Activated CD4-positive, alpha-beta T cell treated with anti-CD3 and anti-CD28 coated beads for 1 hour (primary cell): ENCODE results near the gene FBXW5.
A peak's percentile ranks its signal among the peaks of the same experiment; 100 is the strongest.

Source experiments
- DNase-seq: peaks from one replicate; pipeline ENCODE4 v3.0.0-alpha.2; 2020

The FBXW5 gene

DNA sequence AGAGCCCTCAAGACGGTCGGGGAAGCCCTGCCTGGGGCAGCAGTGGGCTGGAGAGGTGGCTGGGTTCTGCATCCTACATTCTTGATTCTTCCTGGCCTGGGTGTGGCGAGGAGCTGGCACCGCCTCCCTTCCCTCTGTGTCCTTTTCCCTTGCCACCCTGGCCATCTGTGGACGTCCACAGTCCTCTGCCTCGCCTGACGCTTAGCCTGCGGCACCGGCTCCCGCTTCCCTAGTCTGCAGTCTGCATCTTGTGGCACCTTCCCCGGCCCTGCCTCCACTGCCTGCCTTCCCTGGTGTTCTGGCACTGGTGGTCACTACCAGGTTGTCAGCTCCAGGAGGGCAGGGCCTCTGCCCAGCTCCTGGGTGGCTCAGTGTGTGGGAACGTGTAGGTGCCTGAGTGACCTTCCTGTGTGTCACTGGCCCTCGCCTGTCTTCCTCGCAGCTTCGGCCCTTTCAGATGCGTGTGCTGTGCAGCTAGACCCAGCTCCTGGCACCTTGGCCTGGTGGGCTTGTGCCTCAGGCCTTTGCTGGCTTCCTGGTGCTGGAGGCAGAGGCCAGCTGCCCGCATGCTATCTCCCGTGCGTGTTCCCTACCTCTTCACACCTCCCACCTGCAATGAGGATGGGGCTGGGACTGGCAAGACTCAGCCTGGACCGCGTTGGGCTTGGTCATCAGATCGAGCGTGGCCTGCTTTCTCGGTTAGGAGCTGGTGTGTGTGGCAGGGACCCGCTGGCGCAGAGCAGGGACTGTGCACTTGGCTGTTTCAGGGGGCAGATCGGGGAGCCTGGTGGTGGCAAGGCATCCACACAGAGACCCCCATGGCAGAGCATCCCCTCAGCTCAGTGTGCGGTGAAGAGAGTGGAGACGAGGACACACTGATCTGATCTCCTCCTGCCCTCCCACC lies 37.3 kb downstream of the FBXW5 start:
- no peak for DNase-seq

DNA sequence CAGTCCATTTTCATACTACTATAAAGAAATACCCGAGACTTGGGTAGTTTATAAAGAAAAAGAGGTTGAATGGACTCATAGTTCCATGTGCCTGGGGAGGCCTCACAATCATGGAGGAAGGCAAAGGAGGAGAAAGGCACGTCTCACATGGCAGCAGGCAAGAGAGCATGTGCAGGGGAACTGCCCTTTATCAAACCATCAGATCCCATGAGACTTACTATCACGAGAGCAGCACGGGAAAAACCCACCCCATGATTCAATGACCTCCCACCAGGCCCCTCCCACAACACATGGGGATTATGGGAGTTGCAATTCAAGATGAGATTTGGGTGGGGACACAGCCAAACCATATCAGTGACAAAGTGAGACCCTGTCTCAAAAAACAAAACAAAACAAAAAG lies 38.3 kb downstream of the FBXW5 start:
- no peak for DNase-seq

DNA sequence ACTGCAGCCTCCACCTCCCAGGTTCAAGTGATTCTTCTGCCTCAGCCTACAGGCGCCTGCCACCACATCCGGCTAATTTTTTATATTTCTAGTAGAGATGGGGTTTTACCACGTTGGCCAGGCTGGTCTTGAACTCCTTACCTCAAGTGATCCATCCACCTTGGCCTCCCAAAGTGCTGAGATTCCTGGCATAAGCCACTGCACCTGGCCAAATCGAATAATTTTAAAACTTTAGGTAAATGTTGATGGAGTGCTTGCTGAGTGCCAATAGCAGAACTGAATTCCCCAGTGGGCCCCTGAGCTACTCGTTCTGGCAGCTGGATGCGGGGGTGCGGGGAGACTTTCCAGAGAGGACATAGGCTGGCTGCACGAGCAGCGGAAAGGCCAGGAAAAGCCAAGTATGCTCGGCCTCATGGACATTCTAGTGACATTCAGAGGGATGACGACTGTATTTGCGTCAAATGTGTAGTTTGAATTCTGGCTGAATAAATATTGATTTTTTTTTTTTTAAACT lies 41.4 kb downstream of the FBXW5 start:
- no peak for DNase-seq

DNA sequence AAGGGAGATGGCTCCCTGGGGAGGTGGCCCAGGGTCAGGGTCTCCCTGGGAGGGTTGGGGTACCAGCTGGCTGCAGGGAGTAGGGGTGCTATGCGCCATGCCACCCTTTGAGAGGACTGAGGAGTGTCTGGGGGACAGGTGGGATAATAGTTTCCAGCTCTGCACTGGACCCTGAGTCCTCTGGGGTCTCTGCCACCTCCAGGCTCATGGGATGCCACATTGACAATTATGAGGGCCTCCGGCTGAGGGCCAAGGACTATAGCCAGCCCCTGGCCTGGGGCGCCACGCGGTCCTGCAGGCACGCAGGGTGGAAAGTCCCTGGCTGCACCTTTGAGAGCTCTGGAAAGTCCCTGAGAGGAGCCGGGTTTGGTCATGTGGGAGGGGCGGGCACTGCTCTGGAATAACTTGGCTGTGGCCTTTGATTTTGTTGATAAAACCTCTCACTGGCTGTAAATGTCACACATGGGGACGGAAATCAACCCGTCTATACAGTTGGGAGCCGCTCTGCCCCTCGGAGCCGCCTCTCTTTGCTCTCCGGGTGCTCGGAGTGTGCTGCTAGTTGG lies 42.2 kb downstream of the FBXW5 start:
- DNase-seq, result peak; percentile 80

DNA sequence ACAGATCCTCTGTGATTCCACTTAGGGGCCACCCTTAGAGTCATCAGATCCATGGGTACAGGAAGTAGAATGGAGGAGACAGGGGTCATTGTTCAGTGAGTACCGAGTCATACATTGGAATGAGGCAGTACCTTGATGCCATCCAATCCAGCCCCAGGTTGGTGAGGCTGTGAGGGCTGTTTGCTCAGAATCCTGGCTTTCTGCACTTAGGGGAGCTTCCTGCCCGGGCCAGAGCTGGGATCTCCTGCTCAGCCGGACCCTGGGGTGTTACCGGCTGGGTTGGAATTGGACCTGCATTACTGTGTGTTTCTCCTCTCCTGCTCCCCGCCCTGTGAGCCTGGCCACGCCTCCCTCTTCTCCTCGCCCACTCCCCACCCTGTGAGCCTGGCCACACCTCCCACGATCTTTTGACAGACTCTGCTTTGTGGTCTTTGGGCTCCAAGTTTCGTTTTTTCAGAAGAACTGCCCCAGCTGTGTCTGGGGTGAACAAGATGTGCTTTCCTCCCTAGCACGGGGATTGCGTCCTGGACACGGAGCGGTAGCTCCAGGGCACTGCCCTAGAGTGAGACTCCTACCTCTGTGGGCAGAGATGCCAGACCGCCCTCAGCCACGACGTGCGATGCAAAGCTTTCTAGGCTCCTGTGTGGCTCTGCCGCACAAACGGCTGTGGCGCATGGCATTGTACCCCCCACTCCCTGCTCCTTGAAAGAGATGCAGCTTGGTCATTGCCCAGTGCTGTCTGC lies 42.9 kb downstream of the FBXW5 start:
- DNase-seq, result peak; percentile 72

DNA sequence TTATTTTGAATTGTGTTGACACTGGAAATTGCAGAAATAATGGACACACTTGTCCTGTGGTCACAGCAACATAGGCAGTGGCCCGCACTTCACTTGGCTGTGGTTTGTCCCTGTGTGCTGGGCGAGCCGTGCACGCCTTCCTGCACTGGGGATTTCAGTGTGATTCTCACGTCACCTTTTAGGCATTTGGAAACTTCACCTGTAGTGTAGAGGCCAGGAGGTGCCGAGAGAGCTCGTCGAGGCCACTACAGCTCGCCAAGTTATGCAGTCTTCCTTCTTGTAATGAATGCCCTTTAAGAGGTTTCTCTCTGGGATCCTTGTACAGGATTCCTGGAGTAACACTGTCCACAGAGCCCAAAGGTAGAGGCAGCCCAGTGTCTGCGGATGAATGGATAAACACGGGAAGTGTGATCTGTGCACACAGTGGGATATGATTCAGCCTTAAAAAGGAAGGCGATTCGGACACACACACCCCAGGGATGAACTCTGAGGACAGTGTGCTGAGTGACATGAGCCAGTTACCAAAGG lies 43.5 kb downstream of the FBXW5 start:
- DNase-seq, result no peak

DNA sequence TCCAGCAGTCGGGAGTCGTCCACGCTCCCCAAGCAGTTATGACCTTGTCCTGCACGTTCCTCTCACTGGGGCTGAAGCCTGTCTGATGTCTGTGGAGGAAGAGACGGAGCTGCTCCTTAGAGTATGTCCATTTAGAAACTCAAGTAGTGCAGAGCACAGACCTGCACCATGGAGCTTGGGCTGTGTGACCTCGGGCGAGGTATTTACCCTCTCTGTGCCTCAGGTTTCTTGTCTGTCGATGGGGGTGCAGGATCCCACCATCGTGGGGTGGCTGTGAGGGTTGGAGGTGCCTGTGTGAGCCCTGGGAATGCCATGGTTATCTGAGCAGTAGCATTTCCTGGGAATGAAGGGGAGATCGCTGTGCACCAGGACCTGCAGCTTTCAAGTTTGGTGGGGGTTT lies 44.0 kb downstream of the FBXW5 start:
- DNase-seq, result no peak

DNA sequence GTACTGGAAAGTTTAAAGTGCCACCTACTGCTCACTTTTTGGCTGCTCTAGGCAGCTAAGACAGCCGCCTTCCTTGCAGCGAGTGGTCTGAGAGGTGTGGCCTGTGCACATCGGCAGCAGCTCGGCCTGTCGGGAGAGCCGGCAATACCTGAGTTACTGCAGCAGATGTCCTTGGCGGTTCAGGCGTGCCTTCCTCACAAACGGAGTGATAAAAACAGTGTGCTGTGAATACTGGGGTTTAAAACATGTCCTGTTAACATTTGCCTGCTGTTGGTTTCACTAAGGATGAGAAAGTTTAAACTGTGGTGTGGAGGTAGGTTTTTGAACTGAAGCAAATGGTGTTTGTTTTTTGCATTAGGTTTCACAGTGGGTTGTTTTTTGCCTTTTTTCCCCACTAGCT lies 45.3 kb downstream of the FBXW5 start:
- DNase-seq, result no peak

DNA sequence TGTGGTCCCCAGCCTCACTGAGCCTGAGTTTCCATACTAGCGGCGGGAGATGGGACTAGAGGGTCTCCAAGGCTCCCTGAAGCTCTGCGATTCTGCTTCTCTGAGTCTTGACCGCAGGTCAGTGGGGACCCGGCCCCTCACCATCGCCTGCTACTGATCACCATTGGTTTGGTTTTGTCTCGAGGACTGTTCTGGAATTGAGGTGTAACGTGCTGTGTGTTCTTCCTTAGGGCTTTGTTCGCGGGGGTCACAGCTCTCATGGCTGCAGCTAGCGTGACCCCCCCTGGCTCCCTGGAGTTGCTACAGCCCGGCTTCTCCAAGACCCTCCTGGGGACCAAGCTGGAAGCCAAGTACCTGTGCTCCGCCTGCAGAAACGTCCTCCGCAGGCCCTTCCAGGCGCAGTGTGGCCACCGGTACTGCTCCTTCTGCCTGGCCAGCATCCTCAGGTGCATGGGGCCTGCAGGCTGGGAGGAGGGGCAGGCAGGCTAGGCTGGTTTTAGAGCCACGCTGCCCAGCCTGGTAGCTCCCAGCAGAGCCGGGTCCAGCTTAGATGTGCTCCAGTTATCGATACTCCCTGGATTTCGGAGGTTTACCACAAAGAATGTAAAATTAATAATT lies 45.9 kb downstream of the FBXW5 start:
- no peak for DNase-seq

DNA sequence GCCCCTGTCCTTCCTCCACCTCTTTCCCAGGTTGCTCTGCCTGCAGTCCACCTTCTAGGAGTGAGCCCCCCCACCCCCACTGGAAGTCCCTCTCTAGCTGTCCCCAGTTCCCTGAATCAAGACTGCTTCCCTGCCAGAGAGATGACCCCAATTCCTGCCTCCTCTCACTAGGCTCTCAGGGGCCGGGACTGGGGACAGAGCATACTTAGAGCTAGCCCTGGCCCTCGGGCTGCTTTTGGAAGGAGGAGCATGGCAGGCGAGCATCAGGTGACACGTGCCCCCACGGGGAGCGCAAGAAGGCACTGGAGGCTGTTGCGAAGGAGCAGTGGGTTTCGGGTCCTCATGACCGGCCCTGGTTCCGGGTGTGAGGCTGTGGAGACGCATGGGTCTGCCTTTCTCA lies 48.5 kb downstream of the FBXW5 start:
- DNase-seq, result no peak

DNA sequence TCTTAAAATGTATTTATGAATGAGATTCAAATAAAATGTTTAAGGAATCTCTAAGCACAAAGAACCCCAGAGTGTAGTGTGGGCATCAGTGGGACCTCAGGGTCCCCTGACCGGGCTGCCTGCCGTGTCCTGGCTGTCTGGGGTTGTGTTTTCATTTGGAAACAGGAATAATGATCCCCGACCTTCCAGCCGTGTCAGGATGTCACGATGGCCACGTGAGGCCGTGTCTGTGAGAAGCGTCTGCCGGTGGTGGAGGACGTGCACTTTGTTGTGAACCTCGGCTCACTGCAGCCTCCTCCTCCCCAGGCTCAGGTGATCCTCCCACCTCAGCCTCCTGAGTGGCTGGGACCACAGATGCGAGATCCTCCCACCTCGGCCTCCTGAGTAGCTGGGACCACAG lies 53.9 kb downstream of the FBXW5 start:
- DNase-seq, result no peak
